Spleen (tissue), 7 donors: ENCODE data around the gene PRKCA.

ENCODE experiments used
- CTCF ChIP-seq, 11 experiments: fragments of 200-600 bp in 7 of 11; fragments of 450-650 bp in 4 of 11; sonication (generic) in 4 of 11; IDR thresholded peaks in 8 of 11; conservative IDR thresholded peaks in 3 of 11; 1 replicate in 7 of 11; 2 replicates in 4 of 11; pipeline versions ENCODE4 v1.4.0 to v1.8.0; 2016 to 2021; ENCODE audit warnings: antibody characterized with exemption in 11 of 11, inconsistent platforms in 4 of 11, mild to moderate bottlenecking in 1 of 11
- POLR2A ChIP-seq, 3 donors: fragments of 450-650 bp; IDR thresholded peaks; one replicate each; pipeline ENCODE4 v1.5.1; 2017; ENCODE audit warnings: antibody characterized with exemption in 3 of 3, mild to moderate bottlenecking in 1 of 3
- donor health status: DM: no; HTN: no; CAD: no; lungs with moderate emphysema.
- donor health status: DM: no; HTN: no; CAD: no.
- donor health status: DM: no; HTN: no; CAD: no.

- TF ChIP-seq CTCF (IDR thresholded peaks at IDR 0.05 in 8 of 11, conservative IDR thresholded peaks at IDR 0.05 in 3 of 11) (no peak), POLR2A (IDR thresholded peaks at IDR 0.05) (no peak)
Measured at GRCh38 chr17:66547151-66547865, 244.9 kb downstream of the PRKCA start.
